ENCODE data around the gene SLC35B1. TPM values are rescaled to one million over a fixed set of nuclear protein-coding genes. Genes with fewer than 3 reads are reported as not detected.

Gene SLC35B1
- total RNA-seq, 6 donors from 2014 or later = 16.2 to 57.4 (median 42.2) TPM

GRCh38 chr17:49753959-49754391 lies 46.2 kb upstream of the SLC35B1 start:
- no peak for DNase-seq
- no peak overlapping the region for H3K27ac ChIP-seq
- TF ChIP-seq EP300 (IDR thresholded peaks at IDR 0.05) (no peak), POLR2A (IDR thresholded peaks at IDR 0.05) (no peak), POLR2AphosphoS5 (IDR thresholded peaks at IDR 0.05) (no peak), CTCF (IDR thresholded peaks at IDR 0.05) (no peak)
- no peaks in the 10 kb centered on the region for H3K9me3 ChIP-seq
- 78 to 92% methylated on average over 5 to 8 of the region's 8 CpGs for WGBS, 2 donors
- peak in 1 of 2 donors; percentile 75 for ATAC-seq (ENCODE audit: low FRiP score in 2 of 2)
- H3K36me3 ChIP-seq = no peaks in the 10 kb centered on the region
- H3K4me3 ChIP-seq = no peak overlapping the region
- H3K27me3 ChIP-seq = no peaks in the 10 kb centered on the region
- H3K4me1 ChIP-seq = peaks cover 3 to 30% (median 10%) of the 10 kb centered on the region in 4 donors

GRCh38 chr17:49752508-49752907 lies 44.7 kb upstream of the SLC35B1 start:
- WGBS, 2 donors = 83 to 89% methylated on average over 3 of the region's 3 CpGs
- no peak overlapping the region for H3K27ac ChIP-seq
- TF ChIP-seq CTCF (IDR thresholded peaks at IDR 0.05) (no peak), POLR2AphosphoS5 (IDR thresholded peaks at IDR 0.05) (no peak), POLR2A (IDR thresholded peaks at IDR 0.05) (no peak)
- peaks cover 3 to 30% (median 12%) of the 10 kb centered on the region in 4 donors for H3K4me1 ChIP-seq
- no peaks in the 10 kb centered on the region for H3K36me3 ChIP-seq
- H3K4me3 ChIP-seq = no peak overlapping the region
- no peaks in the 10 kb centered on the region for H3K9me3 ChIP-seq
- no peaks in the 10 kb centered on the region for H3K27me3 ChIP-seq
- no peak for DNase-seq
- no peak for ATAC-seq (ENCODE audit: low FRiP score in 2 of 2)

GRCh38 chr17:49749730-49750129 lies 42.0 kb upstream of the SLC35B1 start:
- Histone ChIP-seq H3K4me3 (no peak overlapping the region), H3K27ac (no peak overlapping the region), H3K36me3 (no peaks in the 10 kb centered on the region), H3K9me3 (no peaks in the 10 kb centered on the region), H3K4me1 (peaks cover 3 to 19% (median 7%) of the 10 kb centered on the region in 4 donors), H3K27me3 (no peaks in the 10 kb centered on the region)
- TF ChIP-seq POLR2A (IDR thresholded peaks at IDR 0.05) = no peak
- TF ChIP-seq CTCF (IDR thresholded peaks at IDR 0.05) = no peak
- no peak for TF ChIP-seq EP300 (IDR thresholded peaks at IDR 0.05)
- no peak for TF ChIP-seq POLR2AphosphoS5 (IDR thresholded peaks at IDR 0.05)
- no peak for ATAC-seq (ENCODE audit: low FRiP score in 2 of 2)
- 95 to 100% methylated on average over 3 of the region's 3 CpGs for WGBS, 2 donors
- DNase-seq = no peak

- no peaks in the 10 kb centered on the region for H3K36me3 ChIP-seq
- no peak overlapping the region for H3K4me3 ChIP-seq
- no peak for TF ChIP-seq POLR2AphosphoS5 (IDR thresholded peaks at IDR 0.05)
- TF ChIP-seq EP300 (IDR thresholded peaks at IDR 0.05) = no peak
- TF ChIP-seq POLR2A (IDR thresholded peaks at IDR 0.05) = no peak
- TF ChIP-seq CTCF (IDR thresholded peaks at IDR 0.05) = no peak
- no peaks in the 10 kb centered on the region for H3K27me3 ChIP-seq
- DNase-seq (no peak), ATAC-seq (ENCODE audit: low FRiP score in 2 of 2) (no peak)
- H3K9me3 ChIP-seq = no peaks in the 10 kb centered on the region
- WGBS, 2 donors = 72% methylated on average over 5 to 7 of the region's 7 CpGs
- H3K27ac ChIP-seq = no peak overlapping the region
- peaks cover 0 to 14% (median 5%) of the 10 kb centered on the region in 4 donors for H3K4me1 ChIP-seq
Observed at GRCh38 chr17:49748791-49749190, 41.0 kb upstream of the SLC35B1 start.

GRCh38 chr17:49748223-49748622 lies 40.5 kb upstream of the SLC35B1 start:
- H3K27me3 ChIP-seq = no peaks in the 10 kb centered on the region
- TF ChIP-seq EP300 (IDR thresholded peaks at IDR 0.05) (no peak), POLR2AphosphoS5 (IDR thresholded peaks at IDR 0.05) (no peak), CTCF (IDR thresholded peaks at IDR 0.05) (no peak)
- 72 to 78% methylated on average over 3 of the region's 3 CpGs for WGBS, 2 donors
- H3K4me1 ChIP-seq = peaks cover 0 to 11% (median 6%) of the 10 kb centered on the region in 4 donors
- no peak for DNase-seq
- H3K27ac ChIP-seq = no peak overlapping the region
- no peaks in the 10 kb centered on the region for H3K9me3 ChIP-seq
- no peaks in the 10 kb centered on the region for H3K36me3 ChIP-seq
- no peak for ATAC-seq (ENCODE audit: low FRiP score in 2 of 2)
- no peak overlapping the region for H3K4me3 ChIP-seq
